ENCODE measurements around the gene SLC2A4. TPM values are rescaled to one million over a fixed set of nuclear protein-coding genes. Genes with fewer than 3 reads are reported as not detected.

The SLC2A4 gene
- not detected for total RNA-seq
- polyA plus RNA-seq, result not detected

GRCh38 chr17:7281074-7281952 is at the start of gene SLC2A4:
Gene SLC2A4 (plus strand): TSS chr17:7281718. CDS start chr17:7281935, 217 bp downstream.
- DNase-seq (peak; percentile 60 to 82 (median 71)), ATAC-seq (ENCODE audit: low read depth in 2 of 2) (peak; percentile 46 to 61)
- Histone ChIP-seq H3K27ac (ENCODE audit: insufficient read depth, low read length, poor library complexity, severe bottlenecking) (no peak within 1 kb of the TSS), H3K4me1 (ENCODE audit: control insufficient read depth, insufficient read depth, low read length, poor library complexity, severe bottlenecking) (peaks cover 21% of the 10 kb centered on the region), H3K27me3 (ENCODE audit: control insufficient read depth, insufficient read depth, low read length) (peaks cover 2% of the 10 kb centered on the region), H3K4me3 (ENCODE audit: low read depth, low read length) (peak within 1 kb of the TSS; percentile 48), H3K9me3 (ENCODE audit: control insufficient read depth in 2 of 2, low read length in 2 of 2) (no peaks in the 10 kb centered on the region), H3K36me3 (ENCODE audit: control insufficient read depth, insufficient read depth, low read length) (no peaks in the 10 kb centered on the region)
- H3K36me3 Mint-ChIP-seq, result no peaks in the 10 kb centered on the region
- peaks cover 0 to 31% (median 12%) of the 10 kb centered on the region in 4 donors for H3K4me1 Mint-ChIP-seq
- H3K27ac Mint-ChIP-seq, result peak within 1 kb of the TSS in 1 of 3 donors; percentile 73
- peaks cover 0 to under 1% (median 0%) of the 10 kb centered on the region in 7 donors for H3K9me3 Mint-ChIP-seq
- H3K4me3 Mint-ChIP-seq, result peak within 1 kb of the TSS; percentile 82 to 87 (median 86)
- peaks cover 51% of the 10 kb centered on the region for H3K27me3 Mint-ChIP-seq

- no peak for ATAC-seq (ENCODE audit: low read depth in 2 of 2)
- H3K4me3 ChIP-seq (ENCODE audit: low read depth, low read length), result peak overlapping the region; percentile 2
- Mint-ChIP-seq H3K9me3 (no peaks in the 10 kb centered on the region), H3K27ac (no peak overlapping the region), H3K27me3 (no peaks in the 10 kb centered on the region), H3K4me3 (peak overlapping the region; percentile 57 to 94 (median 70)), H3K36me3 (peaks cover 24% of the 10 kb centered on the region), H3K4me1 (peaks cover 8 to 59% (median 35%) of the 10 kb centered on the region in 4 donors)
- H3K27me3 ChIP-seq (ENCODE audit: control insufficient read depth, insufficient read depth, low read length), result no peaks in the 10 kb centered on the region
- peaks cover 45% of the 10 kb centered on the region for H3K36me3 ChIP-seq (ENCODE audit: control insufficient read depth, insufficient read depth, low read length)
- peaks cover 21% of the 10 kb centered on the region for H3K4me1 ChIP-seq (ENCODE audit: control insufficient read depth, insufficient read depth, low read length, poor library complexity, severe bottlenecking)
- no peak overlapping the region for H3K27ac ChIP-seq (ENCODE audit: insufficient read depth, low read length, poor library complexity, severe bottlenecking)
- no peak for DNase-seq
- H3K9me3 ChIP-seq (ENCODE audit: control insufficient read depth in 2 of 2, low read length in 2 of 2), result no peaks in the 10 kb centered on the region
Measured at GRCh38 chr17:7232114-7232513, 49.4 kb upstream of the SLC2A4 start.

- H3K27me3 Mint-ChIP-seq, result no peaks in the 10 kb centered on the region
- Histone ChIP-seq H3K9me3 (ENCODE audit: control insufficient read depth in 2 of 2, low read length in 2 of 2) (no peaks in the 10 kb centered on the region), H3K27me3 (ENCODE audit: control insufficient read depth, insufficient read depth, low read length) (no peaks in the 10 kb centered on the region), H3K4me1 (ENCODE audit: control insufficient read depth, insufficient read depth, low read length, poor library complexity, severe bottlenecking) (peaks cover 30% of the 10 kb centered on the region), H3K27ac (ENCODE audit: insufficient read depth, low read length, poor library complexity, severe bottlenecking) (peak overlapping the region; percentile 81), H3K36me3 (ENCODE audit: control insufficient read depth, insufficient read depth, low read length) (peaks cover 33% of the 10 kb centered on the region), H3K4me3 (ENCODE audit: low read depth, low read length) (peak overlapping the region; percentile 93)
- DNase-seq, result no peak
- peaks cover 20% of the 10 kb centered on the region for H3K36me3 Mint-ChIP-seq
- no peaks in the 10 kb centered on the region for H3K9me3 Mint-ChIP-seq
- peaks cover 10 to 59% (median 34%) of the 10 kb centered on the region in 4 donors for H3K4me1 Mint-ChIP-seq
- peak overlapping the region; percentile 89 to 97 (median 94) for H3K4me3 Mint-ChIP-seq
- H3K27ac Mint-ChIP-seq, result peak overlapping the region; percentile 90 to 92 (median 91)
- no peak for ATAC-seq (ENCODE audit: low read depth in 2 of 2)
Measured at GRCh38 chr17:7233701-7234082, 47.8 kb upstream of the SLC2A4 start.

GRCh38 chr17:7234083-7234951 is 47.2 kb upstream of the SLC2A4 start, which contains the start of gene DVL2:
Gene DVL2 (minus strand): TSS chr17:7234517. CDS start chr17:7234262, 255 bp downstream.
- Mint-ChIP-seq H3K36me3 (peaks cover 16% of the 10 kb centered on the region), H3K4me1 (peaks cover 10 to 59% (median 34%) of the 10 kb centered on the region in 4 donors), H3K27ac (peak within 1 kb of the TSS; percentile 90 to 92 (median 91)), H3K9me3 (no peaks in the 10 kb centered on the region), H3K4me3 (peak within 1 kb of the TSS; percentile 89 to 97 (median 94)), H3K27me3 (no peaks in the 10 kb centered on the region)
- H3K9me3 ChIP-seq (ENCODE audit: control insufficient read depth in 2 of 2, low read length in 2 of 2), result no peaks in the 10 kb centered on the region
- ATAC-seq (ENCODE audit: low read depth in 2 of 2), result peak; percentile 60 to 62
- H3K36me3 ChIP-seq (ENCODE audit: control insufficient read depth, insufficient read depth, low read length), result peaks cover 30% of the 10 kb centered on the region
- no peaks in the 10 kb centered on the region for H3K27me3 ChIP-seq (ENCODE audit: control insufficient read depth, insufficient read depth, low read length)
- peak within 1 kb of the TSS; percentile 81 for H3K27ac ChIP-seq (ENCODE audit: insufficient read depth, low read length, poor library complexity, severe bottlenecking)
- peak; percentile 94 to 96 (median 95) for DNase-seq
- H3K4me3 ChIP-seq (ENCODE audit: low read depth, low read length), result peak within 1 kb of the TSS; percentile 93
- H3K4me1 ChIP-seq (ENCODE audit: control insufficient read depth, insufficient read depth, low read length, poor library complexity, severe bottlenecking), result peaks cover 30% of the 10 kb centered on the region

- Histone ChIP-seq H3K9me3 (ENCODE audit: control insufficient read depth in 2 of 2, low read length in 2 of 2) (no peaks in the 10 kb centered on the region), H3K27ac (ENCODE audit: insufficient read depth, low read length, poor library complexity, severe bottlenecking) (peak overlapping the region; percentile 81), H3K27me3 (ENCODE audit: control insufficient read depth, insufficient read depth, low read length) (no peaks in the 10 kb centered on the region), H3K36me3 (ENCODE audit: control insufficient read depth, insufficient read depth, low read length) (peaks cover 23% of the 10 kb centered on the region), H3K4me3 (ENCODE audit: low read depth, low read length) (no peak overlapping the region), H3K4me1 (ENCODE audit: control insufficient read depth, insufficient read depth, low read length, poor library complexity, severe bottlenecking) (peaks cover 44% of the 10 kb centered on the region)
- no peak for ATAC-seq (ENCODE audit: low read depth in 2 of 2)
- peaks cover 0 to 1% (median 0%) of the 10 kb centered on the region in 7 donors for H3K9me3 Mint-ChIP-seq
- H3K4me3 Mint-ChIP-seq, result peak overlapping the region; percentile 89 to 97 (median 94)
- H3K27me3 Mint-ChIP-seq, result no peaks in the 10 kb centered on the region
- H3K27ac Mint-ChIP-seq, result peak overlapping the region in 1 of 3 donors; percentile 29
- no peak for DNase-seq
- peaks cover 21% of the 10 kb centered on the region for H3K36me3 Mint-ChIP-seq
- peaks cover 18 to 67% (median 43%) of the 10 kb centered on the region in 4 donors for H3K4me1 Mint-ChIP-seq
Measured at GRCh38 chr17:7235693-7236665, 45.5 kb upstream of the SLC2A4 start.

GRCh38 chr17:7236808-7237207 is 44.7 kb upstream of the SLC2A4 start:
- H3K4me3 Mint-ChIP-seq, result peak overlapping the region; percentile 92 to 97 (median 96)
- H3K36me3 Mint-ChIP-seq, result peaks cover 24% of the 10 kb centered on the region
- H3K4me1 ChIP-seq (ENCODE audit: control insufficient read depth, insufficient read depth, low read length, poor library complexity, severe bottlenecking), result peaks cover 52% of the 10 kb centered on the region
- peaks cover 23% of the 10 kb centered on the region for H3K36me3 ChIP-seq (ENCODE audit: control insufficient read depth, insufficient read depth, low read length)
- ATAC-seq (ENCODE audit: low read depth in 2 of 2) (no peak), DNase-seq (no peak)
- H3K27ac ChIP-seq (ENCODE audit: insufficient read depth, low read length, poor library complexity, severe bottlenecking), result peak overlapping the region; percentile 90
- H3K9me3 ChIP-seq (ENCODE audit: control insufficient read depth in 2 of 2, low read length in 2 of 2), result no peaks in the 10 kb centered on the region
- H3K27ac Mint-ChIP-seq, result peak overlapping the region; percentile 31 to 87 (median 44)
- H3K27me3 ChIP-seq (ENCODE audit: control insufficient read depth, insufficient read depth, low read length), result no peaks in the 10 kb centered on the region
- H3K27me3 Mint-ChIP-seq, result no peaks in the 10 kb centered on the region
- H3K4me1 Mint-ChIP-seq, result peaks cover 18 to 72% (median 47%) of the 10 kb centered on the region in 4 donors
- peak overlapping the region; percentile 37 for H3K4me3 ChIP-seq (ENCODE audit: low read depth, low read length)
- H3K9me3 Mint-ChIP-seq, result peaks cover 0 to 1% (median 0%) of the 10 kb centered on the region in 7 donors

Data from CD4-positive, CD25-positive, alpha-beta regulatory T cell (primary cell).